ENCODE data around the gene CCDC186.
"Not testable (repeated sequence)": the region's sequence is repeated elsewhere in the genome, so short reads cannot be mapped to it uniquely, and the experiment has no call there.

The CCDC186 gene

DNA sequence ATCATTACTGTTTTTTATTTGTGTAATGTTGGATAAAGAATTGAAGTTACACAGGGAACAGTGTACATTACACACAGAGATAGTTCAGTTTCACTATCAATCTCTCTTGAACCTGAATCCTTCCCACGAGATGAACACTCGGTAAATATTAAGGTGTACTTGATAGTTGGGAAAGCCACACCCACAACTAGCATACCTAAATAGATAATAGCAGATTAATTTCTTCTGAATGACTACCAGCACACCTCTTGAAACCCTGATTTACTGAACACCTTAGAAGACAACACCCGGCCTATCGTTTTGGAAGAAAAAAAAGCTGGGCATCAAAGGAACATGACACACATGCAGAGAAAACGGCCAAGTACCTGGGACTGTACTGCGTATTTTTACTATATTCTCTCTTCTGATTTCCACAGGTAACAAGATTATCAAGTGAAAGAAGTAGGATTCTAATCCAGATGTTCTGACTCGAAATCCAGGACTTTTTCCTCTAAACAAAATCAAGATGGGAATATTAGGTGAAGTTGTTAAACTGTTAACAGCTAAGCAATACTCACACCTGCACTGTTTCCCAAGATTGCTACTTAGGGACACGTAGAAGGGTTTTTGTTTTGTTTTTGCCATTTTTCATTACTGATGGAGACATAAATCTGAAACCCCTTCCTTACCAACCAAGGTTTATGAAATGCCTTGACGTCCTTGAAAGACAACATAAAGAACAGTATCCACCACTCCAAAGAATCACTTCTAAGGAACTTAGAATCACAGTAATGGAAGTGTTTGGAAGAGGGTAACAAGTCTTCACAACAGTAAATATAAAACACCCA, 1.0 kb downstream of the CCDC186 start:
- DNase-seq = no peak

DNA sequence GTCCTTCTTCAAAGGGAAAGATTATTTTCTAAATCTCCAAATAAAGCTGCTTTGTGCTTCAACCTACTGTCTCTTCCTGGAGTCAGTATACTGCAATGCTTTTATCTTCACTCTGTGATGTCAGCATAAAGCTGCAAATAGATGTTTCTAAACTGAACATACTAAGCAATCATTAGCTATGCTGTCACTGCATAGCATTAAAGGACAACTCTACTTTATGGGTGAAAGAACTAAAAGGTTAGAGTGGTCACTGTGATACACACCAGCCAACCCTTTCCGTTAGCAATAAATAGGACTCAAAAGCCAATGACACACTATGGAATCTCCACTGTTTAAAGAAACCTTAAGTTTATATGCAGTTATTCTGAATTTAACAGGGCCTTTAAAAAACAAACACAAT, 1.8 kb downstream of the CCDC186 start:
- DNase-seq = peak; percentile 18

DNA sequence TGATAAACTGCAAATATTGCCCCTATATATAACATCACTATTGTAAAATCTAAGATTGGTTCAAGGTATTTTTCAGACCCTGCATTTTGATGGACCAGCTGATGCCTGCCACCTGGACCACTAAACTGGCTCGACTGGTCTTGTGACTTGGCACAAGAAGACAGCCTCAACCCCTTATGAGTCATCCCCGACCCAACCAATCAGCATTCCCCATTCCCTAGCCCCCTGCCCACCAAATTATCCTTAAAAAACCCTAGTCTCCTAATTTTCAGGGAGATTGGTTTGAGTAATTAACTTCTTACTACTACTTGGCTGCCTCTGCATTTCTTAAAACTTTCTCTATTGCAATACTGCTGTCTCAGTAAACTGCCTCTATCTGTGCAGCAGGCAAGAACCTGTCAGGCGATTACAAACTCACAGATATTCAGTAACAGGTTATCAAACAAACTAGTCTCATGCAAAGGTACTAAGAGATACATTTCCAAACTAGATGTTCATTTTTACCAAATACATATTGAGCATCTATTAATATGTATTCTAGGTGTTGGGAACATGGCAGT, 5.5 kb downstream of the CCDC186 start:
- no peak for DNase-seq

DNA sequence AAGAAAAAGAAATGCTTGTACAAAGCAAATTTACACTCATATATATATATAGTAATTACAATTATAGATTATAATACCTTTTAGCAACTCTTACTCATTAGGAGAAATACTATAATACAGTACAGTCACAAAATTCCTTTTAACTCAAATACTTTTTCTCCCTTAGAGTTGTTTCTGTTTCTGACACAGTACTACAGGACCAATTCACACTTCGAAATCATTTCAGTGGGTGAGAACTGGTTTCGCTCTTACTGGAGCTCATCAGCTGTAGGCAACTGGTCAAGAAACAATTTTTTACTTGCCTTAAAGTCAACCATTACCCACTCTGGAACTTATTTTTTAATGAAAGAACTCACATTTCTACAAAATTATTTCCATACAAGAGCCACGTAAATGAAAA, 6.0 kb downstream of the CCDC186 start:
- DNase-seq = no peak

DNA sequence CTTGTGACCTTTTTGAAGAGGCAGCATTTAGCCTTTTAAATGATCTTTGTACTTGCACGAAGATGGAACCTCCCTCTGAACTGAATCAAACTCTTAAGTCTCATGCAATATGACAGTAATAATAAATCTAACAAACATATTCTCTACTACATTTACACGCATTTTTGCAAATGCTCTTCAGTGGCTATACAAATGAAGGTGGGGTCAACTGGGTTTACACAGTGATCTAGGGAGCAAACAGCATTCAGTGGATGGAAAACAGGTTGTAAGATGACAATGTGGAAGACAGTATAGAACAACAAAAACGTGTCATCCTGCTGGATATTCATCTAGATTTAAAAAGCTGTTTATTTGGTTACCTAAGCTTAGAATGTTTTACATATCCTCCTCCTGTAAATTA, 7.5 kb downstream of the CCDC186 start:
- DNase-seq = no peak

DNA sequence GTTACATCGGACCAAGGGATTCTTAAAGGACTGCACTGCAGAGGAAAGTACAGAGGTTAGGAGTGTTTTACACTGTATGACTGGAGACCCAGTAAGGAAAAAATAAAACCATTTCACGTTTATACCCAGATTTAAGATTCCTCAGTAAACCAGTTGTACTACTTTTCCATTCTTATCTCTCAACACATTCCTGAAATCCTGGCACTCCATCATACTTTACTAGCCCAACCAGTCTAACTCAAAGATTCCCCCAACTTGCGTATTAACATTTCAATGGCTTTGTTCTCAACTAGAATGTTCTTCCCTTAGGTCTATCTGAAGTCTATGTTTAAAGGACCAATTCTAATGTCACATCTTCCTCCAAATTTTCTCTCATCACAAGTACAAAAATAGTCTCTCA, 8.0 kb downstream of the CCDC186 start:
- no peak for DNase-seq

DNA sequence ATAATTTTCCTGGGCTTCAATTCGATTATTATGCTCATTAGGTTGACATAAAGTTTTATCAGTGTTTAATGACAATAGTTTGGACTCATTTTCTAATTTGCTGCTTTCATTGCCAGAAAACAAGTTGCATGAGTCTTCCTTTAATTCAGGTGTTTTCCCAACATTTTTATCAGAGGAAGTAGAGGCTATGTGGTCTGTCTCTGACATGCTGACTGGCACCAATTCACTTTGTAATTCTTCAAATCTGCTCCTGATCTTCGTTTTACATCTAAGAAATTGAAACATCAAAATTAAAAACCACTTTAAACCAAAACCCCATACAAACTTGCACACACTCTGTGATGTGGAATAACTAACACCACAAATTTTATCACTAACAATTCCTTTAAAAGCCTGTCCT, 10.9 kb downstream of the CCDC186 start:
- no peak for DNase-seq

DNA sequence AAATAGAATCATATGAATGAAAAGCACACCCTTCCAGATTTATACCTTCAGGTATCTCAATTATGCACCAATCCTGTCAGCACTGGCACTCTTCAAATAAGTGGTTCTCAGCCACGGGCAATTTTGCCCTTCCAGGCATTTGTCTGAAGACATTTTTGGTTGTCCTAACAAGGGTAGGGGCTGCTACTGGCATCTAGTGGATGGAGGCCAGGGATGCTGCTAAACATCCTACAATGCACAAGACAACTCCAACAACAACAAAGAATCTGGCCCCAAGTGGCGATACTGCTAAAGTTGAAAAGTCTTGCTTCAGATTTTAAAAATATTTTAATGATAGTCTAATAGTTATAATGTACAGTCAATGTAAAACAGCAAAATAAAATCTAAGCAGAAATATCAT, 16.1 kb downstream of the CCDC186 start:
- DNase-seq = no peak

DNA sequence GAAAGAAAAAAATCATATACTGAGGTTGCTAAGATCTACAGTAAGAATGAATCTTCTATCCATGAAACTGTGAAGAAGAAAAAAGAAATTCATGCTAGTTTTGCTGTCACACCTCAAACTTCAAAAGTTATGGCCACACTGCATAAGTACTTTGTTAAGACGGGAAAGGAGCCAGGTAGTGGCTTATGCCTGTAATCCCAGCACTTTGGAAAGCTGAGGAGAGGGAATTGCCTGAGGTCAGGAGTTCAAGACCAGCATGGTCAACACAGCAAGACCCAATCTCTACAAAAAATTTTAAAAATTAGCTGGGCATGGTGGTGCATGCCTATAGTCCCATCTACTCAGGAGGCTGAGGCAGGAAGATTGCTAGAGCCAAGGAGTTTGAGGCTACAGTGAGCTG, 22.1 kb downstream of the CCDC186 start:
- no peak for DNase-seq

DNA sequence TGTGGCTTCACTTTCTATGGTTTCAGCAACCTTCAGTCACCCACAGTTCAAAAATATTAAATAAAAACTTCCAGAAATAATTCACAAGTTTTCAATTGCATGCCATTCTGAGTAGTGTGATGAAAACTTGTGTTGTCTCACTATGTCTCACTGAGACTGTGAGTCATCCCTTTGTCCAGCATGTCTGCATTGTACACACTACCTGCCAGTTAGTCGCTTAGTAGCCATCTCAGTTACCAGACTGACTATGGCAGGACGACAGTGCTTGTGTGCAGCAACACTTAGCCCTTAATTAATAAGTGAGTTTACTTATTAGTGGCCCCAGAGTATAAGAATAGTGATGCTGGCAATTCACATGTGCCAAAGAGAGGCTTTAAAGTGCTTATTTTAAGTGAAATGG, 22.5 kb downstream of the CCDC186 start:
- peak; percentile 92 for DNase-seq

DNA sequence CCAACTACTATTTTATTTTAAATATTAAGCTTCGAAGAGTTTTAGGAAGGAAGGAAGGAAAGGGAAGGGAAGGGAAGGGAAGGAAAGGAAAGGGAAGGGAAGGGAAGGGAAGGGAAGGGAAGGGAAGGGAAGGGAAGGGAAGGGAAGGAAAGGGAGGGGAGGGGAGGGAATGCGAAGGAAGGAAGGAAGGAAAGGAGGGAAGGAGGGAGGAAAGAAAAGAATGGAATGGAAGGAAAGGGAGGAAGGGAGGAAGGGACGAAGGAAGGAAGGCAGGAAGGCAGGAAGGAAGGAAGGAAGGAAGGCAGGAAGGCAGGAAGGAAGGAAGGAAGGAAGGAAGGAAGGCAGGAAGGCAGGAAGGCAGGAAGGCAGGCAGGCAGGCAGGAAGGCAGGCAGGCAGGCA, 24.5 kb downstream of the CCDC186 start:
- not testable (repeated sequence) for DNase-seq

DNA sequence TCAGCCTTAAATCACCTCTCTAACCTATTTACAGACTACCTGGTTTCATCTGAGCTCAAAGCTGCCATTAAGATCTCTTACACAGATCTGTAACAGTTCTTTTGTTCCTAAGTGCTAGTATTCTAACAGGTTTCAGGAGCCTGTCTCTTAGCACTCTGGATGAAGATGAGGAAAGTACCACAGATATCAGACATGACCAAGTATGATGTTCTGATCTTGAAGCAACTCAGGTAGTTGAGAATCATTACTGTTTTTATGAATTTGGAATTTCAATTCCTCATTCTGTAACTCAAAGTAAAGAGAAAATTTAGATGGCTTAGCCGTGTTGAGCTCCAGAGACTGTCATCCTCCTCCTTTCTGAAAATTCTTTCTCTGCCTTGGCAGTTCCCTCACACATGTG, 30.8 kb downstream of the CCDC186 start:
- DNase-seq = no peak

DNA sequence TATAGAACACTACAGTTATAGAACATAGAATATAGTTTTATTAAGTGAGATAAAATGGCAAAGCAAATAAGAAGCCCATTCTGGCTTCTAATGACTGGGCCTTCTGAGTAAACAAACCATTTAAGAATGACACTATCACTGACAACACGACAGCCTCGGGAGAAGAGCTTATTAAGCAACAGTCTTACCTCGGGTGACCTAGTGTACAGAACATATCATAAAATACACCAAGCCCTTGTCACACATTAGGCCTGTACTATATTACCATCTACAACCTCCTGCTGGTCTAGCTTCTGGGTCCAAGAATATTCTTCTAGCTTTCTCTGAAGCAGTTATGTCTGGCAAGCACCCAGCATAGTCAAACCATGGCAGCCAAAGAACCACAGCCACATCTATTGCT, 32.0 kb downstream of the CCDC186 start:
- no peak for DNase-seq

DNA sequence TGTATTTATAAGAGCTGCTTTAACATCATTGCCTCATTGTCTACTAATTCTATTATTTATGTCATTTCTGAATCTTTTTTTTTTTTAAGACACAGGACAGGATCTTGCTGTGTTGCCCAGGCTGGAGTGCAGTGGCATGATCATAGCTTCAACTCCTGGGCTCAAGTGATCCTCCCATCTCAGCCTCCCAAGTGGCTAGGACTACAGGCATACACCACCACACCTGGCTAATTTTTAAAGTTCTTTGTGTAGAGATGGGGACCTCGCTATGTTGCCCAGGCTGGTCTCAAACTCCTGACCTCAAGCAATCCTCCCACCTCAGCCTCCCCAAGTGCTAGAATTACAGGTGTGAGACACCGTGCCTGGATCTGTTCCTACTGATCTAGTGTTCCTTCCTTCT, 33.2 kb downstream of the CCDC186 start:
- not testable (repeated sequence) for DNase-seq

DNA sequence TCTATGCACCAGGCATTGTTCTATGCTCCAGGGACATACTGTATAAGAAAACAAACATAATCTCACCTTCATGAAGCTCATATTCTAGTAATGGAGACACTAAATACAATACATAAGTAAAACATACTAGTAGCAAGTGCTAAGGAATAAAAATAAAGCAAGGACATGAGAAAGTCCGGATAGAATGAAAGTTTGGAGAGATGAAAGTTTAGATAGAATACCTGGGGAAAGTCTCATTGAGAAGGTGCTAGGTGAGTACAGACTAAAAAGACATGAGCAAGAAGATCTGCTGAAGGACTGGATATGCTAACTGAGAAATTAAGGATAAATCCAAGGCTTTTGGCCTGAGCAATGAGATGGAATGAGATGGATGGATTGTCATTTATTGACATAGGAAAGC, 34.0 kb downstream of the CCDC186 start:
- no peak for DNase-seq

DNA sequence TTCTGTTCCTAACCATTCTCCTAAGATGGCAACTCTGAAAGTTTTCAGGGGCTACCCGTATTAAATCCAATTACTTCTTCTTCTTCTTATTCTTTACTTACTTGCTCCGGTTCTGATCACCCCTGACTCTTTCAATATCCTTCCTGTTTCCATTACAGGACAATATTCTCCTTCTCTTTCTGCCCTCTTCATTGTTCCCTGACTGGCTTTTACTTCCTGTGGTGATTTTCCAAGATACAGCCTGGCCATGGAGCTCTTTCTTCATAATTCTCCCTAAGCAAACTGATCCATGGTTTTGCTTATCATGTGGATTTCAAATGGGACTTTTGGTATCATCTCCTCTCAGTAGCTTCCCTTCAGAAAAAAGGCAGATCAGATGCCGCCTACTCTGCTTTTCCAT, 35.4 kb downstream of the CCDC186 start:
- DNase-seq = no peak

DNA sequence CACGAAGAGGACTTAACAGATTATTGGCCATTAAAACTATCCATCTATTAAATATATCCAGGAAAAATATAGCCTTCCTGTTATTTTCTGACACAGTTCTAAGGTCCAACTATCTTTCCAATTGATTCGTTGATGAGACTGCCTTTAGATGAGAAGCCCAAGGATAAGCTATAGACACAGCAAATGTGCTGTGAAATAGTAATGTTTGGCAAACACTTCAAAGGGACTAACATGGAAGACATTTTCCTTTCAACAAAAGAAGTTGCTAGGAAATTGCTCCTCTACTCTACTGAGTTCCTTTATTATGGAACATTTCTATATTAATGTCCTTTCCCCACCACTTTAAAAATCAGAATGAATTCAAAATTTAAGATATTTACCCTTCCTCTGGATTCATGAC, 38.5 kb downstream of the CCDC186 start:
- no peak for DNase-seq

DNA sequence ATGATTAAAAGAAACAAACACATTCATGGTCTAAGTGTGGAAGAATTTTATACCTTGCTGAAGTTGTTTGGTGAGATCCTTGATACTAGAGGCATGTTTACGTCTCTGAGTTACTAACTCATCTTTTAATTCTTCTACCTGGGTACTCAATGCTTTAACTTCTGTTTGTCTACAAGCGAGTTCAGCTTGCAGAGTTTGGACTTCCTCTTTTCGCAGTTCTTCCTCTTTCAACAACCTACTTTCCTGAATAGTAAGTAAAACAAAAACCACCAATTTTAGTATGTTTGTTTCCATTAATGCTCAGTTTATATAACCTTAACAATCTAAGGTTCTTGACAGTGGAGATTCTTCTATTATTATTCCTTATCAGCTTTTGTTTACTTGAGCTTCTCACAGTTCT, 42.9 kb downstream of the CCDC186 start:
- DNase-seq = no peak

DNA sequence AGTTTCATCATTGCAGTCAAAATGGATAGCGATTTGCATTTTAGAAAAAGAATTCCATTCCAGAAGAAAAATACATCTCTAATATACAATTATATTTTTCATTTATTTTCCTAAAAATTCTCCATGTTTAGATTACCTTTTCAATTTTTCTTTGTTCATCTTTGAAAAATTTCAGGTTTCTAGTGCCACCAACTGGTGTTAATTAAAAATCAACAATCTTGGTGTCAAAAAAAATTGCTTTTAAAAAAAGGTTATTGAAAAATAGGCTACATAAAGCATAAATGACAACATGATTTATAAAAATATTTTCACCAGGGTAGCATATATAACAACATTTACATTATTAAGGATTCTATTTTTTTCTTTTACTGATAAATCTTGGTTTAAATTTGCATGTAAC, 53.0 kb downstream of the CCDC186 start:
- no peak for DNase-seq

DNA sequence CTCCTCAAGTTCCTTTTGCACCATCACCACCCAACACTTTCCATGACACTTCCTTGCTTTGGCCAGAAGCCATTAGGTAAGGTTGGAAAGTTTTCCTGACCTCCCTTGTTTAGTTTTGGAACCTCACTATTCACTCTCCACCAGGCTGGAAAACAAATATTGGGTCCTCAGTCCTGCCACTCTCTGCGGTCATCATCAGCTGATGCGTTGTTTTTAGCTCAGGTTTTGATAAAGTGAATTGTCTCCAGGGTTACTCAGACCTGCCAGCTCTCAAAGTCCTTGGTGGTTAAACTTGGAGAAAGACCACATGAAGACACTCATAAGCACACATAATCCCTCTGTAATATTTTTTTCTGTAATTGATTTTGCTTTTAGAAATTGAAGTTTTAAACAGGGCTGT, 55.5 kb downstream of the CCDC186 start:
- DNase-seq = no peak

DNA sequence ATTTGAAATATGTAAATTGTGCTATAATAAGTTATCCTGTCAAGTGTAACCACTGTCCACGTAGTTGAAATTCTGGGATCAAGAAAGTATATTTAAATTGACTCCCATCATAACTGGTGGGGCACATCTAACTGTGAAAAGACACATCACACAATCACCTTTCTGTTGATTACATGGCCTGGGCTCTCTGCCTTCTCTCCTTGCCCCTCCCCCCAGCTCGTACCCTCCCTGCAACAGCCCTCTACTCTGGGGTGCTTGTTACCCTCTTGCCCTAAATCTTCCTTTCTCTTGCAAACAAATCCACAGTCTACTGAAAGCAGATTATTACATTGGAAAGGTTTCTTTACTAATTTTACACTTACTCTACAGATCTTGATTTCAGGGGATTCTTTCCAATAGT, 56.3 kb downstream of the CCDC186 start:
- DNase-seq = no peak

DNA sequence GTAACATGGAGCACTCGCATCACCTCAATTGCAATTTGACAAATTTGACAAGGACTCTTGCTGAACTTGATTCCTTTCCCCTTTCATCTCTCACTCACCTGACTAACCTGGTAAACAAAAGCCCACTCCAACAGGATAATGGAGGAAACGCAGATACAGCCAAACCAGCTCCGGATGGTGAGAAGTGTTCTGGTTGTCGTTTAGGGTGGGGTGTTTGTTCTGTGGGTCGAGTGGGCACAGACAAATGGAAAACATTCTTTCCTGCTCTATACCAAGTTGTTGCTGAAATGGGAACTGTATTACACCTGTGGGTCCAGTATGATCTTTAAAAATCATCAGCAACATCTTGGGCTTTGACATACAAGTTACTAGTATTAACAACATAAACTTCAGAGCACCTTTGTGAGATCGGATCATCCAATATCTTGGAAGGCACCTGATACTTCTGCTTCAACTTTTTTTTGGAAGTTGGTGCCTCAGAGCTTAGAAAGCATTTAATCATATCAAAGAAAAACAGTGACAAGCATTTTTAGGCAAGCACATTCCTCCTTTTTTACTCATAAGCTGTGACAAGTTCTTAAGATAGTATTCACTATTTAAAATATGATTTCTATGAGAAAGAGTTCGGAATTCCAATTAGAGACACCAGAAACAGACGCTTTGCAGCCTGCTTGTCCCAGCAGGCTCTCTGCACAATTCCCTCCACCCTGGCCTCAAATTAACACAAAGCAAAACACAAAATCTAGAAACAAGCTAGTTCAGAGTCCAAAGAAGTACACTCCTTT, 58.1 kb downstream of the CCDC186 start:
- peak; percentile 52 for DNase-seq

DNA sequence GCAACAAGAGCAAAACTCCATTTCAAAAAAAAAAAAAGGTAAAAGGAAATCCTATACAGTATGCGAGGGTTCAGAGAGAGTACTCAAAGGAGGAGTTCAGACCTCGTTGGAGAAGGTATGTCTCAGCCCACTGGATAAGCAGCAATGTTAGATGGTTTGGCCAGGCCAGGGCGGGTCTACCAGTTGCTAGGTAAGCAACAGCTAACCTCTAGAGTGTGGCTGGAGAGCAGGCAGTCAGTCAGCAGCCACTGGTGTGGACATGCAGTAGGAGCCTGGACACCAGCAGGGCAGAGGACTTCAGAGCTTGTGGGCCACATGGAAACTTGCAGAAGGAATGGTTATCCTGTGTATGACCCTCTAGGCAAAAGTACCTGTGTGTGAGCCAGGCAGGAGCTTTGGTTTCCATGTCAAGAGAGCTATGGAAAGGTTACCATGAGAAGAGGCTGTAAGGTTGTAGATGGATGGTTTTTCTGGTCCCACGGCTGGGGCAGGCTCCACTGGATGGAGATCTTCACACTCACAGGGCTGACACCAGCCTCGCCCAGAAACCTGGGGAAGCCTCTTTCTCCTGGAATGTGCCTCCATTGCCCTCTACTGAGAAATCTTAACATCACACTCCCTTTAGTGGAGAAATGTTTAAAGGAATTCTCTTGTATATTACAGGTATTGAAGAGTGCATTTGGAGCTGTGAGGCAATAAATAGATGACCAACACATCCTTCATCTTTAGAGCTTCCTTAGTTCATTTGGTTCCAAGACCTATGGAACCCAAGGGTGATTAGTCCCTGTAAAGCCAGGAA, 63.6 kb downstream of the CCDC186 start:
- no peak for DNase-seq

All from fibroblast of skin of back (primary cell).